Spleen (tissue), 11 donors: ENCODE measurements around the gene TRPM2. TPM values are rescaled to one million over a fixed set of nuclear protein-coding genes. Genes with fewer than 3 reads are reported as not detected.

Source experiments
- DNase-seq: peaks from one replicate; pipeline ENCODE4 v3.0.0-alpha.2; 2020
- H3K27ac ChIP-seq, 8 donors: fragments of 200-600 bp; sonication (generic) in 7 of 8; 1 replicate in 4 of 8; 2 replicates in 4 of 8; pipeline versions ENCODE4 v1.5.0 to v1.8.0; 2016 to 2021; ENCODE audit warnings: inconsistent platforms in 4 of 8, mild to moderate bottlenecking in 4 of 8, moderate library complexity in 1 of 8
- H3K27me3 ChIP-seq, 7 donors: fragments of 200-600 bp; sonication (generic) in 6 of 7; replicated peaks in 1 of 7; 1 replicate in 4 of 7; 2 replicates in 3 of 7; pipeline versions ENCODE4 v1.5.0 to v1.8.0; 2016 to 2021; ENCODE audit warnings: inconsistent platforms in 3 of 7, mild to moderate bottlenecking in 1 of 7
- H3K36me3 ChIP-seq, 6 donors: fragments of 200-600 bp; sonication (generic) in 5 of 6; 1 replicate in 4 of 6; 2 replicates in 2 of 6; pipeline versions ENCODE4 v1.5.0 to v1.8.0; 2016 to 2021; ENCODE audit warnings: inconsistent platforms in 2 of 6
- H3K4me1 ChIP-seq, 6 donors: fragments of 200-600 bp; sonication (generic) in 5 of 6; 1 replicate in 3 of 6; 2 replicates in 3 of 6; pipeline versions ENCODE4 v1.5.0 to v1.8.0; 2016 to 2021; ENCODE audit warnings: inconsistent platforms in 3 of 6
- H3K4me3 ChIP-seq, 8 donors: fragments of 200-600 bp; sonication (generic) in 7 of 8; 1 replicate in 4 of 8; 2 replicates in 4 of 8; pipeline versions ENCODE4 v1.5.0 to v1.8.0; 2016 to 2021; ENCODE audit warnings: inconsistent platforms in 4 of 8, mild to moderate bottlenecking in 4 of 8, moderate library complexity in 2 of 8
- H3K9me3 ChIP-seq, 8 donors: fragments of 200-600 bp; sonication (generic) in 7 of 8; 1 replicate in 4 of 8; 2 replicates in 4 of 8; pipeline versions ENCODE4 v1.5.0 to v1.8.0; 2016 to 2021; ENCODE audit warnings: inconsistent platforms in 4 of 8
- CTCF ChIP-seq, 11 experiments: fragments of 200-600 bp in 7 of 11; fragments of 450-650 bp in 4 of 11; sonication (generic) in 4 of 11; IDR thresholded peaks in 8 of 11; conservative IDR thresholded peaks in 3 of 11; 1 replicate in 7 of 11; 2 replicates in 4 of 11; pipeline versions ENCODE4 v1.4.0 to v1.8.0; 2016 to 2021; ENCODE audit warnings: antibody characterized with exemption in 11 of 11, inconsistent platforms in 4 of 11, mild to moderate bottlenecking in 1 of 11
- POLR2A ChIP-seq, 3 donors: fragments of 450-650 bp; IDR thresholded peaks; one replicate each; pipeline ENCODE4 v1.5.1; 2017; ENCODE audit warnings: antibody characterized with exemption in 3 of 3, mild to moderate bottlenecking in 1 of 3
- POLR2AphosphoS5 ChIP-seq, 3 donors: sonication (generic); formaldehyde crosslinking; IDR thresholded peaks; one replicate each; pipeline ENCODE4 v1.5.1; 2017; ENCODE audit warnings: antibody characterized with exemption in 3 of 3
- WGBS, 5 donors: extraction: QIAGEN DNeasy Blood & Tissue Kit in 3 of 5; methylation state at CpG; one replicate each; pipeline versions ENCODE4 v1.1.5 to v1.1.7; 2013 to 2018; 5-methylcytosine and 5-hydroxymethylcytosine counted together
- intact Hi-C: fragments of 100-400 bp; cut with DNase I; formaldehyde crosslinking; loops from one replicate; pipeline ENCODE4 v1.15.0; 2023; ENCODE audit warnings: low total_unique reads
- polyA plus RNA-seq, 3 donors: library from polyadenylated mRNA; stranded (reverse); fragments of 200-250 nt; gene quantifications; one replicate each; pipeline ENCODE4 v1.2.1, GENCODE V29; 2013
- total RNA-seq, 7 donors: library from RNA; depleted of rRNA in 3 of 7; stranded (reverse); fragments of >200 nt in 3 of 7; fragmentation: NEBNext Ultra II Directional in 4 of 7; extraction: Animal tissue kit (Norgen Biotek cat#: 25700) in 4 of 7; gene quantifications; one replicate each; pipeline versions ENCODE4 v1.1.0 to v1.2.1, GENCODE V29; 2016 to 2021
- donor health status: healthy with polysubstance abuse.
- donor health status: DM: no; HTN: no; CAD: no; lungs with moderate emphysema.
- donor health status: DM: no; HTN: no; CAD: no.
- donor health status: Bipolar disorder and iron deficiency.
- donor health status: healthy.
- donor health status: DM: no; HTN: no; CAD: no.
- donor health status: DM: yes; HTN: yes; CAD: no.

TRPM2 gene
- total and polyA plus RNA-seq, 10 donors: 10.4 to 44.1 (median 23.3) TPM

DNA sequence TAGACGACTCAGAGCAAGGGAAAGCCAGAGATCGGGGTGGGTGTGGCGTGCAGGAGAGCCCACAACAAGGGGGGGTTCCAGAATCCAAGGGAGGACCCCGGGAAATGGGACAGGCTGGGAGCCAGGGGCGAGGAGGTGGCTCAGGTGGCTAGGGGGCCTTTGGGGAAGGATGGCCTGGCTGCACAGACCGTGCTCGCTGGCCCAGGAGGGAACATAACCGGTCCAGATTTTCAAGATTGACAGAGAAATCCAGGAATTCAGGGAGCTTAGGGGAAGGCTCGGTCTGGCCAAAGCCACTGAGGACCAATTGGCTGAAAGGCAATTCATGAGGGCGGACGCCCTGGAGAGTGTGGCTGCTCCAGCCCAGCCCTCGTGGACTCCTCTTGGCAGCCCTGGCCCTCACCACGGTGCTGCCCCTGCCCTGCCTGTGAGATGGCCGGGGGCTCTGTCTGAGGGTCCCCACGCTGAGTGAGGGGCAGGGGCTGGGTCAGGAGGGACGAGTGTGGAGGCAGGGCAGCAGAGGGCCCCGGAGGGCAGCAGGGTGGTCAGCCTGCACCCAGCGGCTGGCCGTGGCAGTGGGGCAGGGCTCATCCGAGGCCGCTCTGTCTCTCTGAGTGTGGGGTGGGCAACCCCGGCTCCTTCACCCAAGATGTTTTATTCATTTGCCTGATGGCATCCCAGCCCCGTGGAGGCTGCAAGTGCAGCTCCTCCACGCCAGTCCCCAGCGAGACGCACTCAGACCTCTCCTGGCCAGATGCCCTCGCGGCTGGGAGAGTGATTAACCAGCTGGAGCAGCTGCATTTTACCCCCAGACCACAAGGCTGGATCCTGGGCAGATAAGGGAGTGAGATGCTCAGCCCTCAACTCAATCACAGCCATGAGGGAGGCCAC lies 96.3 kb downstream of the TRPM2 start:
- Histone ChIP-seq H3K4me3 (no peak overlapping the region), H3K27ac (no peak overlapping the region), H3K4me1 (peaks cover 0 to 2% (median under 1%) of the 10 kb centered on the region in 6 donors), H3K27me3 (peaks cover 0 to 51% (median 0%) of the 10 kb centered on the region in 7 donors), H3K36me3 (no peaks in the 10 kb centered on the region), H3K9me3 (peaks cover 0 to 21% (median 16%) of the 10 kb centered on the region in 8 donors)
- DNase-seq: peak; percentile 61
- no peak for TF ChIP-seq POLR2AphosphoS5 (IDR thresholded peaks at IDR 0.05)
- TF ChIP-seq CTCF (IDR thresholded peaks at IDR 0.05 in 8 of 11, conservative IDR thresholded peaks at IDR 0.05 in 3 of 11): no peak
- TF ChIP-seq POLR2A (IDR thresholded peaks at IDR 0.05): no peak
- intact Hi-C loops: no loop called here
- WGBS, 5 donors: 55 to 71% (median 66%) methylated on average over 20 to 28 of the region's 28 CpGs

- Histone ChIP-seq H3K4me3 (no peak overlapping the region), H3K4me1 (peaks cover 0 to 6% (median 4%) of the 10 kb centered on the region in 6 donors), H3K27me3 (peaks cover 0 to 48% (median 0%) of the 10 kb centered on the region in 7 donors), H3K27ac (no peak overlapping the region), H3K9me3 (peaks cover 0 to 21% (median 18%) of the 10 kb centered on the region in 8 donors), H3K36me3 (no peaks in the 10 kb centered on the region)
- WGBS, 5 donors: 75 to 82% (median 77%) methylated on average over 2 to 14 of the region's 14 CpGs
- TF ChIP-seq POLR2A (IDR thresholded peaks at IDR 0.05) (no peak), CTCF (IDR thresholded peaks at IDR 0.05 in 8 of 11, conservative IDR thresholded peaks at IDR 0.05 in 3 of 11) (no peak), POLR2AphosphoS5 (IDR thresholded peaks at IDR 0.05) (no peak)
- intact Hi-C loops: no loop called here
- peak; percentile 54 for DNase-seq
These were observed 97.0 kb downstream of the TRPM2 start for GRCh38 chr21:44450402-44450801.

DNA sequence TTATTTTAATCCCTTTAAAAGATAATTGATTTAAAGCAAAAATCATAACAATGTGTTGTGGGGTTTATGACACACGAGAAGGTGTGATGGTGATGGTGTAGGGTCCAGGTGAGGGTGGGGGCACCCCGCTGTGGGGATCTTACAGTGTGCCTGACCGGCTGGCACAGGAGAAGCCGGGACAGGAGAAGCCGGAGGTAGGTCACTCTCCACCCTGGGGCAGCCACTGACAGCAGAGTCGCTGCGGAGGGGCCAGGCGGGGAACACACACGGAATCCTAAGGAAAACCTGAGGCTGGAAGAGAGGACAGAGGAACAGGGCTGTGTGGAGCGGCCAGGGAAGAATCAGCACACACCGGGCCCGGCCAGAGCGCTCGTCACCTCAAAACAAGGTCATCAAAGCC lies 97.6 kb downstream of the TRPM2 start:
- Histone ChIP-seq H3K36me3 (no peaks in the 10 kb centered on the region), H3K27me3 (peaks cover 0 to 49% (median 0%) of the 10 kb centered on the region in 7 donors), H3K27ac (no peak overlapping the region), H3K9me3 (peaks cover 0 to 21% (median 18%) of the 10 kb centered on the region in 8 donors), H3K4me3 (no peak overlapping the region), H3K4me1 (peaks cover 2 to 11% (median 6%) of the 10 kb centered on the region in 6 donors)
- WGBS, 5 donors: 80 to 92% (median 87%) methylated on average over 14 of the region's 14 CpGs
- DNase-seq: no peak
- intact Hi-C loops: no loop called here
- no peak for TF ChIP-seq POLR2A (IDR thresholded peaks at IDR 0.05)
- TF ChIP-seq CTCF (IDR thresholded peaks at IDR 0.05 in 8 of 11, conservative IDR thresholded peaks at IDR 0.05 in 3 of 11): no peak
- no peak for TF ChIP-seq POLR2AphosphoS5 (IDR thresholded peaks at IDR 0.05)

GRCh38 chr21:44453120-44453519 lies 99.7 kb downstream of the TRPM2 start:
- intact Hi-C loops: no loop called here
- Histone ChIP-seq H3K36me3 (peaks cover 0 to 4% (median 0%) of the 10 kb centered on the region in 6 donors), H3K9me3 (peaks cover 0 to 21% (median 18%) of the 10 kb centered on the region in 8 donors), H3K27me3 (peaks cover 0 to 40% (median 0%) of the 10 kb centered on the region in 7 donors), H3K4me3 (no peak overlapping the region), H3K4me1 (peaks cover 5 to 18% (median 12%) of the 10 kb centered on the region in 6 donors), H3K27ac (no peak overlapping the region)
- TF ChIP-seq CTCF (IDR thresholded peaks at IDR 0.05 in 8 of 11, conservative IDR thresholded peaks at IDR 0.05 in 3 of 11): no peak
- TF ChIP-seq POLR2AphosphoS5 (IDR thresholded peaks at IDR 0.05): no peak
- no peak for TF ChIP-seq POLR2A (IDR thresholded peaks at IDR 0.05)
- no peak for DNase-seq
- 88 to 96% (median 92%) methylated on average over 3 of the region's 3 CpGs for WGBS, 5 donors
